ENCODE data around the gene CALML4. TPM values are rescaled to one million over a fixed set of nuclear protein-coding genes. Genes with fewer than 3 reads are reported as not detected.
"Not testable (repeated sequence)": the region's sequence is repeated elsewhere in the genome, so short reads cannot be mapped to it uniquely, and the experiment has no call there.

CALML4 gene
- 3.3 TPM for polyA plus RNA-seq (2013, experiment 1 of 2; ENCODE audit: insufficient read length)
- 3.0 TPM for polyA plus RNA-seq (2013, experiment 2 of 2; ENCODE audit: insufficient read length)

GRCh38 chr15:68204776-68205557 is at the start of gene CALML4:
Gene CALML4, minus strand, starts transcription at chr15:68205332. Its CDS starts 85 bp downstream, at chr15:68205247.
- DNase-seq: peak; percentile 33

DNA sequence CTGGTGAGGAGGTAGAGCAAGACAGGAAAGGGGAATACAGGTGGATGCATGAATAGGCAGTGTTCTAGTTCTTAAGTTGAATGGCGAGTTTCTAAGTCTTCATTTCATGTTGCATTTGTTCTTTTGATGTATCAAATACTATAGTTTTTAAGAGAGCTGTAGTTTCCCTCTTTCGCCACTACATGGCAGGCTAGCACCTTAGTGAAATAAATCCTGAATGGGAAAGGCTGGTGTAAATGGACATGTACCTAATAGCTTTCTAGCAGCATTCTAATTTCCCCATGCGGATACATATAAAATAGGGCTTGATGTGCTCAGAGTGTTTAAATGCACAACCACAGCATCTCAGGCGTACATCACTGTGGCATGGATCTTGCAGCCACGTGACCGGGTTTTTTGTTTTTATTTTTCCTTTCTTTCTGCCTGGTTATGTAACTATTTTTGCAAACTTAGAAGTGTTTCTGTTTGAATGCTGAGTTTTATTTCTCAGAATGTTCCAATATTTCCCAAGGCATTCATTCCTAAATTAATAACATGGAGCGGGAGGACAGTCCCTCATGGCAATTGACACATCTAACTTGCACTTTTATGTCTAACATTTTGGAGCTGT is 47.9 kb upstream of the CALML4 start:
- peak; percentile 80 for DNase-seq

- no peak for DNase-seq
Measured at GRCh38 chr15:68249058-68249713, 44.1 kb upstream of the CALML4 start.

- no peak for DNase-seq
Measured at GRCh38 chr15:68244235-68244634, 39.1 kb upstream of the CALML4 start.

DNA sequence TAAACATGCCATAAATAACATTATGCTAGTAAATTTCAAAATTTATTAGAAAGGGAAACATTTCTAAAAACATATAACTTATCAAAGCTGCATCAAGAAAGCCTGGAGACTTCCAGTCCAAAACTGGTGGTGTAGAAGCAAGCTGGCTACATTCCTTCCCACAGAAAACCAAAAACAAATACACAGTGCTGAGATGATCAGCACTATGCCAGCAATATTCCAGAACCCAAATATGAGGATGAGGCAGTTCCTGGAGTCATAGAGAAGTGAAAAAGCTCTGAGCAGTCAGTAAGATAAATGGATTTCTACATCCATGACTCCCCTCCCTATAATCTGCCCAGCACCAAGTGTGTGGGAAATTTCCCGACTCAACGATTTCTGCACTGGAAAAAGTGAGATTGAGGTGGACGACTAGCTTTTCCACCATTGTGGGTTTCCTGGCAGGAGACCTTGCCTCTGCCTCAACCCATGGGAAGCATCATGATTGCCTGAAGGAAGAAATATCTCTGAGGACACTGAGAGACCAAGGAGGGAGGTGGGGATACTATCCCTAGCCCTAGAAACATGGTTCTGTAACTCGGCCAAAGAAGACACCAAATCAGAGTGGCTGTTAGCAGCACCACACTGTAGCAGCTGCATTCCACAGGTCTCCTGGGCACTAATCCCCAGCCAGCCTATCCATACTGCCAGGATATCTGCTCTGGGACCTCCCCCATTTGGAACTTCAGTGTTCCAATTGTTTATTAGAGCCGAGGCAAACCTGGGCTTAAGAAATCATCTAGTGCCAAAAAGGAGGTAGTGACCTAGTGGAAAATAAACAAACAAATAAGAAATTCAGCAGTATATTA is 36.2 kb upstream of the CALML4 start:
- DNase-seq: no peak

DNA sequence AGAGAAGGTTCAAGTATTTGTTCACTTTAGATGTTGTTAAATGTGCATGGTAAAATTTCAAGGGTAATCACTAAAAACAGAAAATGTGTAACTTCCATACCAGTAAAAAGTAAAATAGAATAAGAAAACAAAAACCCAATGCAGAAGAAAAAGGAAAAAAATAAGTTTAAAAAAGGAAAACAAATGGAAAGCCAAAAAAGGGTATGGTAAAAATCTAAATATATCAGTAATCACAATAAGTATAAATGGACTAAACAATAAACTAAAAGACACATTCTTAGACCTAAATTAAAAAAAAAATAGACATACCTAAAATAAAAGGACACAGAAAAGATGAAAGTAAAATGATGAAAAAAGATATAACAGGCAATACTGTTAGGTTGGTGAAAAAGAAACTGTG is 33.9 kb upstream of the CALML4 start:
- DNase-seq: no peak

DNA sequence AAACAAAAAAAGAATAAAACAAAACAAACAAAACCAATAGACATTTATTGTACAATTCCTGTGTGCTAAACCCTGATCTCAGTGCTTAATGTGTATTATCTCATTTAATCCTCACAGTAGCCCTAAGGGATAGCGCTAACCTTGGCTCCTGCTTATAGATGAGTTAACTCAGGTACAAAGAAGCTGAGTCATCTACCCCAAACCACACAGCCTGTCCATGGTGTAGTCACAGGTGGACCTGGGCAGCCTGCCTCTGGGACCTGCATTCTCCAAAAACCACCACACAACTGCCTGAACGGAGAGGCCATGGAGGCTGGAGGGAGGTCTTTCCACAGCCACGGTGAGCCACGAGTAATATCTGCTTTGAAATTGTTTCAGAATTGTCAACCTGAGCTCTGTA is 29.9 kb upstream of the CALML4 start:
- DNase-seq: no peak

GRCh38 chr15:68234520-68234919 is 29.4 kb upstream of the CALML4 start:
- DNase-seq: not testable (repeated sequence)

- DNase-seq: no peak
Measured at GRCh38 chr15:68234060-68234459, 28.9 kb upstream of the CALML4 start.

- no peak for DNase-seq
Measured at GRCh38 chr15:68232937-68233336, 27.8 kb upstream of the CALML4 start.

GRCh38 chr15:68232449-68232848 is 27.3 kb upstream of the CALML4 start:
- DNase-seq: no peak

- no peak for DNase-seq
Measured at GRCh38 chr15:68231102-68231818, 26.1 kb upstream of the CALML4 start.

DNA sequence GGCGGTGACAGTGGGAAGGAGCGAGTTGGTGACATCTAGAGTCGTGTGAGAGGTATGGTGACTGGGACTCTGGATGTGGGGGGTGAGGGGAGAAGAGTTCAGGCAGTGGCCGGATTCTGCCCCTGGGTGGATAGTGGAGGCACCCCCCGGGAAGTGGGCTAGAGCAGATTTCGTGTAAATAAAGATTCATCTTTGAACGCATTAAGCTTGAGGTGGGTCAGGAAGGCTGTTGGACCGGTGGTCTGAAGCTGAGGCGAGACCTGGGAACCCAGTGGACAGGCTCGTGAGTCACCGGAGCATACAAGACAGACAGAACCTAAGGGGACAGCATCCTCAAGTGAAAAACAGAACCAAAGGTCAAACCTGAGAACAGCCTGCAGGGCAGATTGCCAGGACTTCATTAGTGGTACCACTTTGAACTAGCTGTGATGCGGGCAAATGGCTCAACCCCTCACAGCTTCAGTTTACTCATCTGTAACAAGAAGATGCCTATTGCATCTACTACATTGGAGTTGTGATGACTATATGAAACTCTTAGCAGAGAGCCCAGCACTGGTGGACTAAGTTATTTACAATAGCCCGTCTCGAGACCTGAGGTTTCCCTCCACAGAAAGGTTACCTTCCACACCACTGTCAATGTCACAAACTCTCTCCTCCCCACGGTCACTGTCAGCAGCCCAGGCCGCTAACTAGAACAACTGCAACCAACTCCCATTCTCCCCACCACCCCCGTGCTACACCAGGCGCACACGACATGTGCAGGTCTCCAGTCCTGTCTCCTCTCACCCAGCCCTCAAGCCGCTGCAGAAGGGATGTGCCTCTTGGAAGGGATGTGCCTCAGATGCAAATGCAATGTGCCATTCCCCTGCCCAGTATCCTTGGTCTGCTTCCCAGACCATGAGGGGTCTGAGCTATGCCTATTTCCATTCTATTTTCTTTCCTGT is 25.3 kb upstream of the CALML4 start:
- DNase-seq: no peak

GRCh38 chr15:68229386-68230156 is 24.4 kb upstream of the CALML4 start, which contains the start of gene CLN6:
Gene CLN6, minus strand, starts transcription at chr15:68229728. Its CDS starts 144 bp downstream, at chr15:68229584.
- DNase-seq: peak; percentile 81

- peak; percentile 21 for DNase-seq
Measured at GRCh38 chr15:68228971-68229385, 23.8 kb upstream of the CALML4 start.

DNA sequence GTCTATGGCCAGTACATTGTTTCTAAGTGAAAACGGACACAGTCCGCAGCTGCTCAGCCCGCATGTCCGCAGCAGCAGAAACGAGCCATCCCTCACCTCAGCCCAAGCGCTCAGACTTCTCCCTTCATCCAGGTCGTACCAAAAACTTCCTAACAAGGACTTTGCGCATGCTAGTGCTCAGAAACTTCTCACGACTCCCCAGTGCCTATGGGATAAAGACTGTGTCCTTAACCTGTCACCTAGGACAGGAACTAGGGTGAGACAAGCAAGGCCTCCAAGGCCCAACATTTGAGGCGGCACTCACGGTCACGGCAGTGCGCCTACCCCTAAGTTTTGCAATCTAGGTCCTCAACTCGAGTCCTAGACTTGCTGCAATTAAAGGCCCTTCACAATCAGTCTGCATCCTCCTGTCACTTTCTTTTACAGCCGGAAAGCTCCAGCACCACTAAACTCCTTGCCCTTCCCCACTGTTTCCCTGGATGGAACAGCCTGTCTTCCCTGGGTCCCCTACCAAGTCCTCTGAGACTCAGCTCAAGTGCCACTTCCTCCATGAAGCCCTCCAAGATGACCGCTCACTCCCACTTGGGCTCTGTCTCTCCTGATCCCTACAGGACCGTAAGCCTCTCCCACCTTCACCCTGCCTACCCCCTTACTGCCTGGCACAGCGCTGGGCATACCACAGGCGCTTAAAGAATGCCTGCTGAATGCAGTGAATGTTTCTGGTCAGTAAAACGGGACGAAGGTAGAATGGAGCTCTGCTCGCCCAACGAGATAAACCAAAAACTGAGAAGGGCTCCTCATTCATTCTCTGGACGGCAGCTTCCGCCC is 23.2 kb upstream of the CALML4 start:
- no peak for DNase-seq

GRCh38 chr15:68227643-68228142 is 22.6 kb upstream of the CALML4 start:
- no peak for DNase-seq

DNA sequence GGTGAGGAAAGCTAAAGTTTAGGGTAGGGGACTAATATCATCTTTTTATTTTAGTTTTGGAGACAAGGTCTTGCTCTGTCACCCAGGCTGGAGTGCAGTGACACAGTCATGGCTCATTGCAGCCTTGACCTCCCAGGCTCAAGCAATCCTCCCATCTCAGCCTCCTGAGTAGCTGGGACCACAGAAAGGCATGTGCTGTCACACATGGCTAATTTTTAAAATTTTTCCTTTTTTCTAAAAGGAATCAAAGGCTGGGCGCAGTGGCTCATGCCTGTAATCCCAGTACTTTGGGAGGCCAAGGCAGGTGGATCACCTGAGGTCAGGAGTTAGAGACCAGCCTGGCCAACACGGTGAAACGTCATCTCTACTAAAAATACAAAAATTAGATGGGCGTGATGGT is 20.3 kb upstream of the CALML4 start:
- DNase-seq: not testable (repeated sequence)

All from fibroblast of skin of abdomen (primary cell).